LNCAP (cell line): Measurements from ENCODE around the gene FKBP11.
A peak's percentile ranks its signal among the peaks of the same experiment; 100 is the strongest.

Source experiments
- TF ChIP-seq, protein P1 (sequence below): fragments of 450-650 bp; IDR thresholded peaks from 2 replicates; pipeline ENCODE4 v1.5.1; 2017; ENCODE audit warnings: mild to moderate bottlenecking

Gene FKBP11

DNA sequence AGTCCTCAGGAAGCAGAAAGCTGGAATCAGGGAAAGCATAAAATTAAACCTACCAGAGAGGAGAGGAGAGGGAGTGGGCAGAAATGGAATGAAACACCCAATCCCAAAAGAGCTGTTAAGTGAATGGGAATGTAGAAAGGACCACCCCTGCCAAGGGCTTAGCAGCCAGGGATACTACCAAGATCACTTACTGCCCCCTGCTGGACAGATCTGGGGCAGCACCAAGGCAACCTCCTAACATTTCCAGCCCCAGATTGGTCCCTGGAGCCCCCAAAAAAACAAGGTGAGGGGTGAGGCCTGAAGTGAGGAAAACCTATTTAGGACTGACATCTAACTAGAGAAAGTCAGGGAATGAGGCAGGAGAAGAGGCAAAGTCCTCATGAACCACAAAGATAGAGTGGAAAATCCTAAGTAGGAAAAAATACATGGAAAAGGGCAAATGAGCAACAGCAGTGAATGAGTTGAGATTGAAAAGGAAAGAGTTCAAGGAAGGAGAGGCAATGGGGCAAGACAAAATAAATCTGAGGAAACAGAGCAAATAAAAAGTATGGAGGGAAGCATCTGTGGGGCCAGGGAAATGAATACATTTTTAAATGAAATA, 11.2 kb upstream of the FKBP11 start:
- TF ChIP-seq, protein P1, sequence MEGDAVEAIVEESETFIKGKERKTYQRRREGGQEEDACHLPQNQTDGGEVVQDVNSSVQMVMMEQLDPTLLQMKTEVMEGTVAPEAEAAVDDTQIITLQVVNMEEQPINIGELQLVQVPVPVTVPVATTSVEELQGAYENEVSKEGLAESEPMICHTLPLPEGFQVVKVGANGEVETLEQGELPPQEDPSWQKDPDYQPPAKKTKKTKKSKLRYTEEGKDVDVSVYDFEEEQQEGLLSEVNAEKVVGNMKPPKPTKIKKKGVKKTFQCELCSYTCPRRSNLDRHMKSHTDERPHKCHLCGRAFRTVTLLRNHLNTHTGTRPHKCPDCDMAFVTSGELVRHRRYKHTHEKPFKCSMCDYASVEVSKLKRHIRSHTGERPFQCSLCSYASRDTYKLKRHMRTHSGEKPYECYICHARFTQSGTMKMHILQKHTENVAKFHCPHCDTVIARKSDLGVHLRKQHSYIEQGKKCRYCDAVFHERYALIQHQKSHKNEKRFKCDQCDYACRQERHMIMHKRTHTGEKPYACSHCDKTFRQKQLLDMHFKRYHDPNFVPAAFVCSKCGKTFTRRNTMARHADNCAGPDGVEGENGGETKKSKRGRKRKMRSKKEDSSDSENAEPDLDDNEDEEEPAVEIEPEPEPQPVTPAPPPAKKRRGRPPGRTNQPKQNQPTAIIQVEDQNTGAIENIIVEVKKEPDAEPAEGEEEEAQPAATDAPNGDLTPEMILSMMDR, result peak; percentile 96

DNA sequence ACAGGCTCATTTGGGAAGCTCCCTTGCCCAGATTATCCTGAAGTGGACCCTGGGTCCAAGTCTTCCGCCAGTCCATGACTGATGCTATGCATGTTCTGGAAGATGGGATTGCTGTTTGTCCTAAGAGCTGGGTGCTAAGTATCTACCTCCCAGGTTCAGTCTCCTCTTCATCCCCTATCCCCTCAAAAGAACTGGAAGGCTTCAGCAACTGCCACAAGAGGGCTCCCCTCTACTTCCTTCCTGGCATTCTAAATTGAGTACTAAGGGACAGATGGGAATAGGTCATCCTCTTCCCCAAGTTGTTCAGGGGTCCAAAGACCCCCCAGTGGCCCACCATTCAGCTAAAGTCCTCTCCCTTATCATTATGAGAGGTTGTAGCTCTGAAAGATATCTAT, 9.0 kb upstream of the FKBP11 start:
- TF ChIP-seq, protein P1, result peak; percentile 23; the same call in 1 of the 2 replicates

DNA sequence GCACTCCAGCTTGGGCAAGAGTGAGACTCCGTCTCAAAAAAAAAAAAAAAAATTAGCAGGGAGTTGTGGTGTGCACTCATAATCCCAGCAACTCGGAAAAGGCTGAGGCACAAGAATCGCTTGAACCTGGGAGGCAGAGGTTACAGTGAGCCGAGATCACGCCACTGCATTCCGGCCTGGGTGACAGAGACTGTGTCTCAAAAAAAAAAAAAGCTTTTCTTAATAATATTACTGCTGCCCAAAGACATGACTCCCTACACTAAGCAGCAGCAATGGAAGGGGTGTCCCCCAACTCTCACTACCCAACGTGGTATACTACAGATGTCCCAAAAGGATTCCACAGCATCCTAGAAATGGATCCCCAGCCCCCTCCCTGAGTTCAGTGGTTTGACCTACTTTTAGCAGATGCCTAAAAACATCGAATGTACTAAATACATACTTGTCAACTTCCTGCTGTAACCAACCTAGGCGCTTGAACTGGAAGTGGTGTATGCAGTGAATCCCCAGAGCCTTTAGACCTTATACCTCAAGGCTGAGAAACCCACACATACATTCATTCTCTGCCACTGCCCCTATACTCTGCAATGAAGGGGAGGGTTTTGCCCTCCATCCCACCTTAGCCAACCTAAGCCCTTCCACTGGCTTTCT, 8.5 kb upstream of the FKBP11 start:
- TF ChIP-seq, protein P1, result no peak

DNA sequence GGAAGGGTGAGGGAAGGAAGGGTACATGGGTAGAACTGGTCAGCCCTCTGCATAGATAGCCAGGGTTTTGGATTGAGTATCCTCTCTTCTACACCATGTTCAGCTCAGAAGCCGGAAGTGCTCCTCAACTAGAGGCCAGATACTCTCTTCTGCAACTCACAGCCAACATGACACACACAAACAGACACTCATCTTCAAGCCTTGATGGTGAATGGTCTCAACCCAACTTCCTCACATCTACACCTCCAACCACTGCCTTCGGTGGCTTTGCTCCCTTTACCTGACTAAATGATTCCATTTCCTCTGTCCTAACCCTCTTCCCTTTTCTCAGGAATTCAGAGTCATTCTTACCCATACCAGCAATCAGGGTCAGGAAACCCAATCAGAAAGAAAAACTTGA, 7.6 kb upstream of the FKBP11 start:
- TF ChIP-seq, protein P1, result no peak

DNA sequence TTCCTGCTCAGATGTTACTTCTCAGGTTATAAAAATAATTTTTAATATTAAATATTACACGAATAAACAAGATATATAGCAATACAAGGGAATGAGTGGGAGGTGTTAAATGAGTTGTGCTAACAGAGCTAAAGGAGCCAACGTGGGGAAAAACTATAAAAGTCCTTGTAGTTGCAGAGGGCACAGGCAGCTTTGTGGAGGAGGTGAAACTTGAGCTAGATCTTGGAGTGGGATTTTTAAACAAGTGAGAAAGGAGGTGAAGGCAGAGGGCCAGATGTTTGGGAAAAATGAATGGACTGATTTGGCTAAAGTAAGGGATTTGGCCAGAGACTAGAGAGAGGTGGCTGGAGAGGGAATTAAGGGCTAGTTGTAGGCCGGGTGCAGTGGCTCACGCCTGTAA, 5.2 kb upstream of the FKBP11 start:
- TF ChIP-seq, protein P1, result no peak

DNA sequence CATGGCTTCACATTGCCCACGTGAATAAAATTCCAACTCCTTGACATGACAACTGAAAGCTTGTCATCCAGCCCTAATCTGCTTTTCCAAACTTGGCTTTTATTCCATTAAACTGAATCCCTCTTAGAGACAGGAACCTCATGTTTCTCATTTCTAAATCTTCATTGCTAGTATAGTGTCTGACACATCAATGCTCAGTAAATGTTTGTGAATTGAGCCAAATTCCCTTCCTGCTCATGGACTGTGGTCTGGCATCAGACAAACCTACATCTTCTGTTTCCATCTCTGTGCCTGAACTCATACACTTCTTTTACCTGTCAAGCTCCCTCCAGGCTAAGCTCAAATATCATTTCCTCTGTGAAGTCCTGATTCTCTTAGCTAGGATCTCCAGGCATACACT, 4.3 kb upstream of the FKBP11 start:
- TF ChIP-seq, protein P1, result no peak

DNA sequence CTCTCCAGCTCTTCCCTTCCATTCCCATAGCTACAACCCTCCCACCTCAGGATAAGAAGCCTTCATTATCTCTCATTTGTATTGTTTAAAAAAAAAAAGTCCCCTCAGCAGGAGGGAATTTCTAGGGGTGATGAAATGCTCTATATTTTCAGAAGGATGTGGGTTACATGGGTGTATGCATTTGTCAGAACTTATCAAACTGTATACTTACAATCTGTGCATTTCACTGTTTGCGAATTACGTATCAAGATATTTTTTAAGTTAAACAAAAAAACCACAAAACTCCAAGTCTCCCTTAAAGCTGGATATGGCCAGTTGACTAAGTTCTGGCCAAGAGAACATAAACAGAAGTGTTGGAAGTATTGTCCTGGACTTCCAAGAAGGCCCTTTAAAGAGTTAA, 2.0 kb upstream of the FKBP11 start:
- TF ChIP-seq, protein P1, result no peak
